ENCODE data around the gene TESK2.

TESK2 gene

GRCh38 chr1:45302505-45303150, 188.3 kb downstream of the TESK2 start:
- TF ChIP-seq PATZ1 (CRISPR knock-in tag; IDR thresholded peaks at IDR 0.05; ENCODE audit: borderline replicate concordance) = no peak
- TF ChIP-seq CSRNP3 (CRISPR knock-in tag; IDR thresholded peaks at IDR 0.05) = no peak
- no peak for TF ChIP-seq TSHZ2 (CRISPR knock-in tag; IDR thresholded peaks at IDR 0.05)
- TF ChIP-seq ZFP3 (CRISPR knock-in tag; IDR thresholded peaks at IDR 0.05) = no peak
- no peak for TF ChIP-seq GLIS3 (CRISPR knock-in tag; IDR thresholded peaks at IDR 0.05)
- no peak for TF ChIP-seq CSDC2 (CRISPR knock-in tag; IDR thresholded peaks at IDR 0.05)
- TF ChIP-seq PPARA (CRISPR knock-in tag; IDR thresholded peaks at IDR 0.05; ENCODE audit: borderline replicate concordance) = no peak
- no peak for ATAC-seq

GRCh38 chr1:45300669-45300997, 190.3 kb downstream of the TESK2 start:
- TF ChIP-seq ZNF565 (CRISPR knock-in tag; conservative IDR thresholded peaks at IDR 0.05; ENCODE audit: low read depth) = no peak
- TF ChIP-seq ESRRG (CRISPR knock-in tag; IDR thresholded peaks at IDR 0.05) = no peak
- no peak for TF ChIP-seq BACH2 (CRISPR knock-in tag; IDR thresholded peaks at IDR 0.05; ENCODE audit: borderline replicate concordance)
- TF ChIP-seq ZC3H10 (CRISPR knock-in tag; IDR thresholded peaks at IDR 0.05) = no peak
- no peak for TF ChIP-seq ZNF70 (CRISPR knock-in tag; IDR thresholded peaks at IDR 0.05)
- TF ChIP-seq ISL1 (CRISPR knock-in tag; IDR thresholded peaks at IDR 0.05) = no peak
- no peak for TF ChIP-seq ZFP3 (CRISPR knock-in tag; IDR thresholded peaks at IDR 0.05)
- no peak for TF ChIP-seq OSR1 (CRISPR knock-in tag; IDR thresholded peaks at IDR 0.05)
- no peak for TF ChIP-seq GLIS3 (CRISPR knock-in tag; IDR thresholded peaks at IDR 0.05)
- TF ChIP-seq POU6F1 (CRISPR knock-in tag; IDR thresholded peaks at IDR 0.05; ENCODE audit: borderline replicate concordance, low read depth) = no peak
- no peak for TF ChIP-seq CREB5 (CRISPR knock-in tag; IDR thresholded peaks at IDR 0.05; ENCODE audit: low read depth)
- TF ChIP-seq PATZ1 (CRISPR knock-in tag; IDR thresholded peaks at IDR 0.05; ENCODE audit: borderline replicate concordance) = no peak
- no peak for TF ChIP-seq TOX (CRISPR knock-in tag; IDR thresholded peaks at IDR 0.05; ENCODE audit: borderline replicate concordance)
- no peak for TF ChIP-seq ZFP30 (CRISPR knock-in tag; IDR thresholded peaks at IDR 0.05)
- TF ChIP-seq TCF4 (CRISPR knock-in tag; IDR thresholded peaks at IDR 0.05; ENCODE audit: borderline replicate concordance) = no peak
- TF ChIP-seq TSHZ2 (CRISPR knock-in tag; IDR thresholded peaks at IDR 0.05) = no peak
- TF ChIP-seq SNAI2 (CRISPR knock-in tag; IDR thresholded peaks at IDR 0.05) = no peak
- no peak for TF ChIP-seq PPARA (CRISPR knock-in tag; IDR thresholded peaks at IDR 0.05; ENCODE audit: borderline replicate concordance)
- no peak for TF ChIP-seq ZNF8 (CRISPR knock-in tag; IDR thresholded peaks at IDR 0.05)
- TF ChIP-seq RARB (CRISPR knock-in tag; IDR thresholded peaks at IDR 0.05) = no peak
- no peak for ATAC-seq
